RWPE2 (cell line): Measurements from ENCODE around the gene TMCC3.

Experiments
- ATAC-seq: fragments of 200-7000 bp; cut with Tn5 transposase; 3 replicates; pipeline ENCODE4 v1.9.1; 2021; ENCODE audit warnings: low read depth
- DNase-seq: peaks from one replicate; pipeline ENCODE4 v3.0.0-alpha.2; 2020; ENCODE audit warnings: low spot score
- H3K27ac ChIP-seq: fragments of 450-650 bp; 2 replicates; pipeline ENCODE4 v1.5.1; 2017; ENCODE audit warnings: mild to moderate bottlenecking; ENCODE audit not compliant: poor library complexity, severe bottlenecking
- H3K27me3 ChIP-seq: fragments of 250-450 bp; sonication (Bioruptor Pico); 2 replicates; pipeline ENCODE4 v1.5.1; 2021; ENCODE audit warnings: mild to moderate bottlenecking, moderate library complexity; ENCODE audit not compliant: insufficient read depth, poor library complexity, severe bottlenecking
- H3K36me3 ChIP-seq: fragments of 250-450 bp; sonication (Bioruptor Pico); 2 replicates; pipeline ENCODE4 v1.5.1; 2020; ENCODE audit warnings: low read depth, mild to moderate bottlenecking, moderate library complexity
- H3K4me1 ChIP-seq: fragments of 250-450 bp; sonication (Bioruptor Pico); 2 replicates; pipeline ENCODE4 v1.5.1; 2021; ENCODE audit warnings: mild to moderate bottlenecking, moderate library complexity; ENCODE audit not compliant: insufficient read depth, poor library complexity, severe bottlenecking
- H3K4me3 ChIP-seq: fragments of 250-450 bp; sonication (Bioruptor Pico); 2 replicates; pipeline ENCODE4 v1.5.1; 2021; ENCODE audit warnings: mild to moderate bottlenecking, moderate library complexity; ENCODE audit not compliant: severe bottlenecking
- H3K9me3 ChIP-seq: fragments of 250-450 bp; sonication (Bioruptor Pico); 2 replicates; pipeline ENCODE4 v1.5.1; 2021; ENCODE audit warnings: mild to moderate bottlenecking, moderate library complexity; ENCODE audit not compliant: severe bottlenecking
- CTCF ChIP-seq: fragments of 450-650 bp; IDR thresholded peaks from one replicate; pipeline ENCODE4 v1.5.1; 2017; ENCODE audit warnings: mild to moderate bottlenecking, moderate library complexity; ENCODE audit not compliant: poor library complexity, severe bottlenecking

The TMCC3 gene

GRCh38 chr12:94670075-94670474 lies 19.7 kb upstream of the TMCC3 start:
- Histone ChIP-seq H3K9me3 (no peaks in the 10 kb centered on the region), H3K36me3 (no peaks in the 10 kb centered on the region), H3K4me1 (no peaks in the 10 kb centered on the region), H3K27ac (no peak overlapping the region), H3K4me3 (no peak overlapping the region), H3K27me3 (no peaks in the 10 kb centered on the region)
- DNase-seq (no peak), ATAC-seq (no peak)
- TF ChIP-seq CTCF = no peak

GRCh38 chr12:94667031-94667540 lies 16.7 kb upstream of the TMCC3 start:
- H3K9me3 ChIP-seq = no peaks in the 10 kb centered on the region
- H3K27ac ChIP-seq = no peak overlapping the region
- TF ChIP-seq CTCF = no peak
- DNase-seq (no peak), ATAC-seq (no peak)
- no peaks in the 10 kb centered on the region for H3K4me1 ChIP-seq
- H3K36me3 ChIP-seq = no peaks in the 10 kb centered on the region
- no peak overlapping the region for H3K4me3 ChIP-seq
- no peaks in the 10 kb centered on the region for H3K27me3 ChIP-seq

DNA sequence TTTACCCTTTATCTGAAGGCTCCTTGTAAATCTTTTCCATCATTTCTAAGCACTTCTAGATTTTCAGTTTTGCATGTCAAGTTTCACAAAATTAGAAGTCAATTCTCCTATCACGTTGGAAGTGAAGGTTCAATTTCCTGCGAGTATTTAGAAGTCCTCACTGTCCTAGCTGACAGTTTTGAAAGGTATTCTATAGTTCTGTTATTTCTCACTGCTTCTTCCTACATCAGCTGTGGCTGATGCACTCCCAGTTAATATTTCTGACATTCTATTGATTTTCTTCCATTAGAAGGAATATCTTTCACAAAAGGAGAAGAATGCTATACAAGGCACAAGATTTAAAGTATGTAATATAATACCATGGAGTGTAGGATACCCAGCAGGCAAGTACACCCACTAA lies 15.8 kb upstream of the TMCC3 start:
- Histone ChIP-seq H3K27me3 (no peaks in the 10 kb centered on the region), H3K27ac (no peak overlapping the region), H3K36me3 (no peaks in the 10 kb centered on the region), H3K4me1 (no peaks in the 10 kb centered on the region), H3K9me3 (no peaks in the 10 kb centered on the region), H3K4me3 (no peak overlapping the region)
- TF ChIP-seq CTCF = no peak
- no peak for ATAC-seq
- no peak for DNase-seq

- peaks cover 5% of the 10 kb centered on the region for H3K4me1 ChIP-seq
- TF ChIP-seq CTCF = no peak
- H3K4me3 ChIP-seq = no peak overlapping the region
Measured at GRCh38 chr12:94663702-94664101, 13.3 kb upstream of the TMCC3 start.

GRCh38 chr12:94663071-94663470 lies 12.7 kb upstream of the TMCC3 start:
- ATAC-seq (no peak), DNase-seq (no peak)
- Histone ChIP-seq H3K27ac (no peak overlapping the region), H3K27me3 (no peaks in the 10 kb centered on the region), H3K9me3 (no peaks in the 10 kb centered on the region), H3K4me1 (peaks cover 5% of the 10 kb centered on the region), H3K36me3 (no peaks in the 10 kb centered on the region), H3K4me3 (no peak overlapping the region)
- TF ChIP-seq CTCF = no peak

More at GRCh38 chr12:94663702-94664101, 13.3 kb upstream of the TMCC3 start:
- ATAC-seq = no peak
- Histone ChIP-seq H3K9me3 (no peaks in the 10 kb centered on the region), H3K27me3 (no peaks in the 10 kb centered on the region), H3K36me3 (no peaks in the 10 kb centered on the region), H3K27ac (no peak overlapping the region)
- DNase-seq = no peak
